Left lung (tissue), 10 donors: Measurements from ENCODE around the gene EGLN3. TPM values are rescaled to one million over a fixed set of nuclear protein-coding genes. Genes with fewer than 3 reads are reported as not detected.

ENCODE experiments used
- ATAC-seq: fragments of 200-7000 bp; cut with Tn5 transposase; one replicate; pipeline ENCODE4 v1.9.1; 2020; ENCODE audit warnings: moderate library complexity
- DNase-seq, 4 donors: peaks; one replicate each; pipeline ENCODE4 v3.0.0-alpha.2; 2013 to 2020
- H3K27ac ChIP-seq, 2 donors: fragments of 200-600 bp; sonication (generic) in 1 of 2; one replicate each; pipeline versions ENCODE4 v1.5.0 to v1.8.0; 2020 to 2021
- H3K27me3 ChIP-seq, 2 donors: fragments of 200-600 bp; sonication (generic) in 1 of 2; one replicate each; pipeline versions ENCODE4 v1.5.0 to v1.8.0; 2020 to 2021
- H3K36me3 ChIP-seq, 2 donors: fragments of 200-600 bp; sonication (generic) in 1 of 2; one replicate each; pipeline versions ENCODE4 v1.5.0 to v1.8.0; 2020 to 2021
- H3K4me1 ChIP-seq, 2 donors: fragments of 200-600 bp; one replicate each; pipeline ENCODE4 v1.8.0; 2021
- H3K4me3 ChIP-seq, 2 donors: fragments of 200-600 bp; sonication (generic) in 1 of 2; one replicate each; pipeline versions ENCODE4 v1.5.0 to v1.8.0; 2020 to 2021; ENCODE audit warnings: mild to moderate bottlenecking in 1 of 2
- H3K9me3 ChIP-seq, 2 donors: fragments of 200-600 bp; sonication (generic) in 1 of 2; one replicate each; pipeline versions ENCODE4 v1.5.0 to v1.8.0; 2020 to 2021
- intact Hi-C, 2 donors: fragments of 100-400 bp; cut with DNase I; formaldehyde crosslinking; loops; one replicate each; pipeline versions ENCODE4 v1.11.2 to v1.14.2; 2022
- polyA plus RNA-seq, 6 donors: library from polyadenylated mRNA; unstranded; fragments of 120-200 nt; gene quantifications; one replicate each; pipeline ENCODE4 v1.2.1, GENCODE V29; 2013; ENCODE audit not compliant: insufficient read length in 6 of 6
- total RNA-seq, 2 donors: library from RNA; stranded (reverse); fragmentation: NEBNext Ultra II Directional; extraction: Animal tissue kit (Norgen Biotek cat#: 25700); gene quantifications; one replicate each; pipeline ENCODE4 v1.2.1, GENCODE V29; 2021
- TF ChIP-seq, protein P1 (sequence below), 2 donors: fragments of 200-600 bp; sonication (generic) in 1 of 2; IDR thresholded peaks; one replicate each; pipeline versions ENCODE4 v1.5.0 to v1.8.0; 2021; ENCODE audit warnings: antibody characterized with exemption in 2 of 2
- donor health status: DM: no; HTN: yes; CAD: no.
- donor health status: DM: no; HTN: no; CAD: no.

EGLN3 gene
- total and polyA plus RNA-seq, 8 donors = 1.3 to 99.4 (median 33.9) TPM

GRCh38 chr14:33894339-33894738 lies 56.5 kb downstream of the EGLN3 start:
- Histone ChIP-seq H3K27ac (no peak overlapping the region), H3K4me1 (no peaks in the 10 kb centered on the region), H3K9me3 (peaks cover 0 to 14% of the 10 kb centered on the region in 2 donors), H3K36me3 (no peaks in the 10 kb centered on the region), H3K27me3 (no peaks in the 10 kb centered on the region), H3K4me3 (no peak overlapping the region)
- DNase-seq = no peak
- TF ChIP-seq, protein P1, sequence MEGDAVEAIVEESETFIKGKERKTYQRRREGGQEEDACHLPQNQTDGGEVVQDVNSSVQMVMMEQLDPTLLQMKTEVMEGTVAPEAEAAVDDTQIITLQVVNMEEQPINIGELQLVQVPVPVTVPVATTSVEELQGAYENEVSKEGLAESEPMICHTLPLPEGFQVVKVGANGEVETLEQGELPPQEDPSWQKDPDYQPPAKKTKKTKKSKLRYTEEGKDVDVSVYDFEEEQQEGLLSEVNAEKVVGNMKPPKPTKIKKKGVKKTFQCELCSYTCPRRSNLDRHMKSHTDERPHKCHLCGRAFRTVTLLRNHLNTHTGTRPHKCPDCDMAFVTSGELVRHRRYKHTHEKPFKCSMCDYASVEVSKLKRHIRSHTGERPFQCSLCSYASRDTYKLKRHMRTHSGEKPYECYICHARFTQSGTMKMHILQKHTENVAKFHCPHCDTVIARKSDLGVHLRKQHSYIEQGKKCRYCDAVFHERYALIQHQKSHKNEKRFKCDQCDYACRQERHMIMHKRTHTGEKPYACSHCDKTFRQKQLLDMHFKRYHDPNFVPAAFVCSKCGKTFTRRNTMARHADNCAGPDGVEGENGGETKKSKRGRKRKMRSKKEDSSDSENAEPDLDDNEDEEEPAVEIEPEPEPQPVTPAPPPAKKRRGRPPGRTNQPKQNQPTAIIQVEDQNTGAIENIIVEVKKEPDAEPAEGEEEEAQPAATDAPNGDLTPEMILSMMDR (IDR thresholded peaks at IDR 0.05) = no peak
- intact Hi-C loops = no loop called here
- ATAC-seq = no peak

- no peaks in the 10 kb centered on the region for H3K4me1 ChIP-seq
- no peaks in the 10 kb centered on the region for H3K36me3 ChIP-seq
- intact Hi-C loops = no loop called here
- H3K4me3 ChIP-seq = no peak overlapping the region
- ATAC-seq = no peak
- H3K27ac ChIP-seq = no peak overlapping the region
- TF ChIP-seq, protein P1 (IDR thresholded peaks at IDR 0.05) = no peak
- no peak for DNase-seq
- no peaks in the 10 kb centered on the region for H3K27me3 ChIP-seq
- H3K9me3 ChIP-seq = peaks cover 0 to 14% of the 10 kb centered on the region in 2 donors
Measured at GRCh38 chr14:33891700-33892099, 59.2 kb downstream of the EGLN3 start.

GRCh38 chr14:33884916-33885315 lies 66.0 kb downstream of the EGLN3 start:
- intact Hi-C loops = no loop called here
- TF ChIP-seq, protein P1 (IDR thresholded peaks at IDR 0.05) = no peak

DNA sequence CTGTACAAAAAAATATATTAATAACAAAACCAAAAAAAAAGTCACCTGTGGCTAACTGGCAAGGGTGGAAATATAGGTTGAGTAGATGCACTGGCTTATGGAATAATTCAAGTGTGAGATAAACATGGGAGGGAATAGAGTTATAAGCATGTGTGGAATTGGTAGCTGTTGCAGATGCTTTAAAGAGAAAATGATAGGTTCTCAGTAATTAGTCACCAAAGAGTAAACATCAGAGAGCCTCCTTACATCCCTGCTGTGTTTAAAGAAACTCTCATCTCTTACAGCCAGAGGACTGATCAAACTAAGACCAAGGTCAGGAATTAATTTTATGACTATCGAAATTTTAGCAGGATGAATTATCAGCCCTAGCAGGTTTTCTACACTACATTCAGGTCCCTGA lies 70.5 kb downstream of the EGLN3 start:
- ATAC-seq (no peak), DNase-seq (no peak)
- Histone ChIP-seq H3K9me3 (peaks cover 0 to 36% of the 10 kb centered on the region in 2 donors), H3K27me3 (no peaks in the 10 kb centered on the region), H3K4me1 (no peaks in the 10 kb centered on the region), H3K4me3 (no peak overlapping the region), H3K27ac (no peak overlapping the region), H3K36me3 (no peaks in the 10 kb centered on the region)
- TF ChIP-seq, protein P1 (IDR thresholded peaks at IDR 0.05) = no peak
- intact Hi-C loops = no loop called here

More at GRCh38 chr14:33884916-33885315, 66.0 kb downstream of the EGLN3 start:
- DNase-seq (no peak), ATAC-seq (no peak)
- H3K9me3 ChIP-seq = peaks cover 0 to 7% of the 10 kb centered on the region in 2 donors
- H3K36me3 ChIP-seq = no peaks in the 10 kb centered on the region
- H3K27ac ChIP-seq = no peak overlapping the region
- no peaks in the 10 kb centered on the region for H3K27me3 ChIP-seq
- no peaks in the 10 kb centered on the region for H3K4me1 ChIP-seq
- H3K4me3 ChIP-seq = no peak overlapping the region

GRCh38 chr14:33879684-33880286 lies 71.1 kb downstream of the EGLN3 start:
- no peak for ATAC-seq
- TF ChIP-seq, protein P1 (IDR thresholded peaks at IDR 0.05) = no peak
- intact Hi-C loops = no loop called here

More at GRCh38 chr14:33879684-33880286, 71.1 kb downstream of the EGLN3 start:
- Histone ChIP-seq H3K4me3 (no peak overlapping the region), H3K36me3 (no peaks in the 10 kb centered on the region), H3K9me3 (peaks cover 0 to 41% of the 10 kb centered on the region in 2 donors), H3K27ac (no peak overlapping the region), H3K27me3 (no peaks in the 10 kb centered on the region), H3K4me1 (no peaks in the 10 kb centered on the region)
- DNase-seq = no peak
